Upper lobe of left lung (tissue), 4 donors: ENCODE results near the gene PPP1R13B.

Experiments used
- CTCF ChIP-seq, 6 experiments: fragments of 450-650 bp in 4 of 6; fragments of 200-600 bp in 2 of 6; sonication (generic) in 2 of 6; IDR thresholded peaks; one replicate each; pipeline ENCODE4 v1.5.1; 2016 to 2019; ENCODE audit warnings: antibody characterized with exemption in 6 of 6
- EP300 ChIP-seq, 4 donors: sonication (generic); formaldehyde crosslinking; IDR thresholded peaks; one replicate each; pipeline ENCODE4 v1.5.1; 2017; ENCODE audit warnings: antibody characterized with exemption in 4 of 4, control low read depth in 2 of 4
- POLR2A ChIP-seq, 4 donors: fragments of 450-650 bp; IDR thresholded peaks; one replicate each; pipeline ENCODE4 v1.5.1; 2016 to 2017; ENCODE audit warnings: antibody characterized with exemption in 4 of 4, mild to moderate bottlenecking in 2 of 4

- TF ChIP-seq CTCF (IDR thresholded peaks at IDR 0.05) = peak in 4 of 6 experiments; percentile 16 to 57 (median 34)
- no peak for TF ChIP-seq EP300 (IDR thresholded peaks at IDR 0.05)
- TF ChIP-seq POLR2A (IDR thresholded peaks at IDR 0.05) = no peak
Observed at GRCh38 chr14:103727313-103727980, 119.9 kb downstream of the PPP1R13B start.
